ENCODE measurements around the gene CYP26C1.

The CYP26C1 gene

DNA sequence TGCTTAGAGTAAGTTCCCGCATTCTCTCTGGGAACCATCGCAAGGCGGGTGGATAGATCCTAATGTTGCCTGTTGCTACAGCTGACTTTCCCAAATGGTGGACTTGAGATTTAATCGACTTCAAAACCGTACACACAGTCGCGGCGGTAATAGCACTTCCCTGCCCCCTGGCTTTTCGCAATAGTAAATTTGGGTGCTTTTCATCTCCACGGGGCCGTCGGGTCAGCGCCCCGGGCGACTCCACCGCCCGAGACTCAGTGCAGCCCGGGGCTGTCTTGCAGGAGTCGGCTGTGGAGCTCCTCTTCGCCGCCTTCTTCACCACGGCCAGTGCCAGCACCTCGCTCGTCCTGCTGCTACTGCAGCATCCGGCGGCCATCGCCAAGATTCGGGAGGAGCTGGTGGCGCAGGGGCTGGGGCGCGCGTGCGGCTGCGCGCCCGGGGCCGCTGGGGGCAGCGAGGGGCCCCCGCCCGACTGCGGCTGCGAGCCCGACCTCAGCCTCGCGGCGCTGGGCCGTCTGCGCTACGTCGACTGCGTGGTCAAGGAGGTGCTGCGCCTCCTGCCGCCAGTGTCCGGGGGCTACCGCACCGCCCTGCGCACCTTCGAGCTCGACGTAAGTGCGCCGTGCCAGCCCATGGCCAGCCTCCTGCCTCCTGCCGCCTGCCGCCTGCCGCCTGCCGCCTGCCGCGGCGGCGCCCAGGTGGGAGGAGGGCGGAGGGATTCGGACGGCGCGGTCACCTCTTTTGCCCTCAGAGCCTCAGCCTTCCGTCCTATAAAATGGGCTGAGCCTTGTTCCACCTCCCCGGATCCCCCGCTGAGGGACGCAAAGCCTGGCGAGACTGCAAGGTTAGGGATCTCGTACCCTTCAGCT, 5.3 kb downstream of the CYP26C1 start:
- TF ChIP-seq, protein P1, sequence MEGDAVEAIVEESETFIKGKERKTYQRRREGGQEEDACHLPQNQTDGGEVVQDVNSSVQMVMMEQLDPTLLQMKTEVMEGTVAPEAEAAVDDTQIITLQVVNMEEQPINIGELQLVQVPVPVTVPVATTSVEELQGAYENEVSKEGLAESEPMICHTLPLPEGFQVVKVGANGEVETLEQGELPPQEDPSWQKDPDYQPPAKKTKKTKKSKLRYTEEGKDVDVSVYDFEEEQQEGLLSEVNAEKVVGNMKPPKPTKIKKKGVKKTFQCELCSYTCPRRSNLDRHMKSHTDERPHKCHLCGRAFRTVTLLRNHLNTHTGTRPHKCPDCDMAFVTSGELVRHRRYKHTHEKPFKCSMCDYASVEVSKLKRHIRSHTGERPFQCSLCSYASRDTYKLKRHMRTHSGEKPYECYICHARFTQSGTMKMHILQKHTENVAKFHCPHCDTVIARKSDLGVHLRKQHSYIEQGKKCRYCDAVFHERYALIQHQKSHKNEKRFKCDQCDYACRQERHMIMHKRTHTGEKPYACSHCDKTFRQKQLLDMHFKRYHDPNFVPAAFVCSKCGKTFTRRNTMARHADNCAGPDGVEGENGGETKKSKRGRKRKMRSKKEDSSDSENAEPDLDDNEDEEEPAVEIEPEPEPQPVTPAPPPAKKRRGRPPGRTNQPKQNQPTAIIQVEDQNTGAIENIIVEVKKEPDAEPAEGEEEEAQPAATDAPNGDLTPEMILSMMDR (IDR thresholded peaks at IDR 0.05; ENCODE audit: extremely low read depth, missing control alignments), result no peak
- peak; percentile 42 for DNase-seq (ENCODE audit: low spot score)

DNA sequence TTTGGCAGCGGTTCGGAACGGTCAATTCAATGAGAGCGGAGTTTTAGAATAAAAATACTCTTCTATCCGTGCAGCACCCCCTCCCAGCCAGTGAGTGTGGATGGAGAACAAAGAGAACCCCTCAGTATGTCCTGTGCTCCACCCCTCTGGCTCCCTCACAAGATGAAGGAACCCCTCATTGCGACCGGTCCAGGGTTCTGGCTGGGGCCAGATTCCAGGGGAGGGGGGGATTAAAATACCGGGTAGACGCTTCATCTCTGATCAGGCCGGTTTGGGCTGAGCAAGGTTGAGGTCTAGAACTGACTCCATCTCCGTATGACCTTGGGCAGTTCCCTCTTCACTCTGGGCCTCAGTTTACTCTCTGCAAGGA, 5.9 kb downstream of the CYP26C1 start:
- TF ChIP-seq, protein P1 (IDR thresholded peaks at IDR 0.05; ENCODE audit: extremely low read depth, missing control alignments), result no peak
- peak; percentile 18 for DNase-seq (ENCODE audit: low spot score)

DNA sequence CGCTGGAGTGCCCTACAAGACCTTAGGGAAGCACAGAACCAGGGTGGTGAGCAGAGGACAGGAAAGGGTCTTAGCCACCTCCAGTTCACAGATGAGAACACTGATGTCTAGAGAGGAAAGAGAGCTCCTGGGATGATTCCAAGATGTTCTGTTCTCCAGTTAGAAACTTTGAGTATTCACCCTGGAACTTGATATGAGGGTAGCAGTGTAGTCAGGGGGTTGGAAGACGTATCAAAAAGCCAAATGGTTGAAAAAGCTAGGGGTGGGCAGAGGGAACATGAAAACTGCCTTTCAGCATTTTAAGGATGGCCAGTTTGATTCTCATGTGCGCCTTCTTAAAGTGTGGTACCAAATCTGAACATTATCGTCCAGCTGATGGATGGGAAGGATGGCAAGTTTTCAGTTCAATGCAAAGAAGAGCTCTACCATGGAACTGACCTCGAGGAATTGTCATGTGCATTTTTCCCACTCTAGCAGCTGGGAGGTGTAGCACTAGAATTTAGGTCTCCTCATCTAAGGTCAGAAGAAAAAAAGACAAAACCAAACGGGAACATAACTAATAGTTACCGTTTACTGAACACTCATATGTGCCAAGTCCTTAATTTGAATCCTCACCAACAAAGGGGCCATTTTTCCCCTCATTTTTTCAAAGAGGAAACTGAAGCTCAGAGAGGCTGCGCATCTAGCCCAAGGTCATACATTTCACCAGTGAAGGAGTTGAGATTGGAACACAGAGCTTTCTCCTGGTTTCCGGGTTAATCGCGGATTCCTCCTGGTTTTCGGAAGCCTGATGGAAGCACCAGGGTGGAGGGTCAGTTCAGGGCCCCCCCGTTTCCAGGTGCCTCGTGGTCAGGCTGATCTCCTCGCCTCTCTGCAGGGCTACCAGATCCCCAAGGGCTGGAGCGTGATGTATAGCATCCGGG, 7.1 kb downstream of the CYP26C1 start:
- DNase-seq (ENCODE audit: low spot score), result peak; percentile 28
- TF ChIP-seq, protein P1 (IDR thresholded peaks at IDR 0.05; ENCODE audit: extremely low read depth, missing control alignments), result no peak

DNA sequence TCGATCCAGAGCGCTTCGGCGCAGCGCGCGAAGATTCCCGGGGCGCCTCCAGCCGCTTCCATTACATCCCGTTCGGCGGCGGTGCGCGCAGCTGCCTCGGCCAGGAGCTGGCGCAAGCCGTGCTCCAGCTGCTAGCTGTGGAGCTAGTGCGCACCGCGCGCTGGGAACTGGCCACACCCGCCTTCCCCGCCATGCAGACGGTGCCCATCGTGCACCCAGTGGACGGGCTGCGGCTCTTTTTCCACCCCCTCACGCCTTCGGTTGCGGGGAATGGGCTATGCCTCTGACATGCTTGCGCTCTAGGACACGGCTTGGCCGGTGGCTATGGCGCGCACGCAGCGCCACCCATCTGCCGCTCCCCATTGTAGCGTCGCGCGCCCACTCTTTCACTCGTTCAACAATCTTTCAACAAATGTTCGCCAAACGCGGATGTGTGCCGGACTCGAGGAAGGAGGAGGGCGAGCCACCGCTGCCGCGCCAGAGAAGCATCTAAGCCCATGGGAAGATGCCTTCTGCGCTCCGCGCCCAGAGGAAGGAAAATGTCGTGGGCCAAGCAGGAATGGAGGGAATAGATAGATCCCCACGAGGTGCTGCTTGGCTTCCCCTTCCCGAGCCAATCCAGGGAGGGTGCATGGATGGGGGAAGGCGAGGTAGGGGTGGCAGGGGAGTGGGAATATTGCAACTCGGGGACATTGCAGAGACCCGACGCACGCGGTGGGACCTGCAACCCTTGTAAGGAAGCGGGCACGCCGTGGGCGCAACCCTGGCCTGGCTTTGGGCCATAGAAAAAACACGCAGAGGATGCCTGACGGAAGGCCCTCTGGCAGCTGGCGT, 8.0 kb downstream of the CYP26C1 start:
- DNase-seq (ENCODE audit: low spot score), result peak; percentile 40
- TF ChIP-seq, protein P1 (IDR thresholded peaks at IDR 0.05; ENCODE audit: extremely low read depth, missing control alignments), result no peak

DNA sequence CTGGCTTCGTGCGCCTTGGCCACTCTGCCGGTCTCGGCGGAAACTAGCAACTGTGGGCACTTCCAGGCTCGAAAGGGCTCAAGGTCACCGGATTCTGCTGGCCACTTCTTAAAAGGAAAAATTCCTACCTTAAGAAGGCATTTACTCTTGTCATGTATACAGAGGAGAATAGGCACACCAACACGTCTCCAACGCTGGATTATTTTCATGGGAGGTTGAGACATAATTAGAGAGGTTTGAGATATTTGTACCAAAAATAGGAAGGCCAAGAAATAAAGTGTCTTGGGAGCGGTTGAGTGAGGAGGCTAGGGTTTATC, 8.6 kb downstream of the CYP26C1 start:
- TF ChIP-seq, protein P1 (IDR thresholded peaks at IDR 0.05; ENCODE audit: extremely low read depth, missing control alignments), result no peak
- no peak for DNase-seq (ENCODE audit: low spot score)

DNA sequence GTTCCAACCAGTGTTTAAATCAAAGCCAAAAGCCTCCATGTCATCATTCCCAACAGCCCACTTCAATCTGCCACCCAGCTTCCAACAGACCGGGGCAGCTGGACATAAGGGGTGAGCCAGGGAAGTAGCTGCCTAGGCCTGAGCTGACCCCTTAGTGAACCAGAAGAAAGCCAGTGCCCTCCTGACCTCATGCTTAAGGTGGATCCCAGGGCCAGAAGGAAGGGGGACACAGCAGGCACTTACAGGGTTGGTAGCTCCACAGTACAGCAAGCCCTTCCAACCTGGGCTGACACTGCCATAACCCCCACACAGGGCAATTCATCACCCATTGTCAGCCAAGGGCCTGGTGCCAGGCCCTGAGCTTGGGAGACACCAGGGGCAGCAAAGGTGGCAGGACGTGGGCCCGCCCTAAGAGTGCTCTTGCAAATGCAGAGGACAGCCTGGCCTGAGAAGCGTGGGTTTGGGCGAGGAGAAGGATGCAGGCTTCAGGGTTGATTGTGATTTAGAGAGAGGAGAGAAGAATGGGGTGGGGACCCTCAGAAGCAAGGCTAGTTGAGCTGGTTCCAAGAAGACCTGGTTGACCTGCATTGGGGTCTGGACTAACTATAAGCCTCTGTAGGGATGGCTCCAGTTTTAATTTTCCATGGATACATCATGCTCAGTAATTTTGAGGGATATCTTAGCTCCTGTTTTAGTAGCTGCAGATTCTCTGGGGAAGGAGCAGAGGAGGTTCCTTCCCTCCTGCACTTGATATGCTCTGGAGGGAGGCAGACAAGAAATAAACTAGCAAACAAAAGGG, 10.0 kb downstream of the CYP26C1 start:
- TF ChIP-seq, protein P1 (IDR thresholded peaks at IDR 0.05; ENCODE audit: extremely low read depth, missing control alignments), result no peak
- peak; percentile 24 for DNase-seq (ENCODE audit: low spot score)
